ENCODE results near the gene ADPRHL1.
"Not testable (repeated sequence)": the region's sequence is repeated elsewhere in the genome, so short reads cannot be mapped to it uniquely, and the experiment has no call there.

- TF ChIP-seq, protein P1, sequence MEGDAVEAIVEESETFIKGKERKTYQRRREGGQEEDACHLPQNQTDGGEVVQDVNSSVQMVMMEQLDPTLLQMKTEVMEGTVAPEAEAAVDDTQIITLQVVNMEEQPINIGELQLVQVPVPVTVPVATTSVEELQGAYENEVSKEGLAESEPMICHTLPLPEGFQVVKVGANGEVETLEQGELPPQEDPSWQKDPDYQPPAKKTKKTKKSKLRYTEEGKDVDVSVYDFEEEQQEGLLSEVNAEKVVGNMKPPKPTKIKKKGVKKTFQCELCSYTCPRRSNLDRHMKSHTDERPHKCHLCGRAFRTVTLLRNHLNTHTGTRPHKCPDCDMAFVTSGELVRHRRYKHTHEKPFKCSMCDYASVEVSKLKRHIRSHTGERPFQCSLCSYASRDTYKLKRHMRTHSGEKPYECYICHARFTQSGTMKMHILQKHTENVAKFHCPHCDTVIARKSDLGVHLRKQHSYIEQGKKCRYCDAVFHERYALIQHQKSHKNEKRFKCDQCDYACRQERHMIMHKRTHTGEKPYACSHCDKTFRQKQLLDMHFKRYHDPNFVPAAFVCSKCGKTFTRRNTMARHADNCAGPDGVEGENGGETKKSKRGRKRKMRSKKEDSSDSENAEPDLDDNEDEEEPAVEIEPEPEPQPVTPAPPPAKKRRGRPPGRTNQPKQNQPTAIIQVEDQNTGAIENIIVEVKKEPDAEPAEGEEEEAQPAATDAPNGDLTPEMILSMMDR (IDR thresholded peaks at IDR 0.05; ENCODE audit: low read depth, low read length), result not testable (repeated sequence)
- TF ChIP-seq POLR2A (IDR thresholded peaks at IDR 0.05; ENCODE audit: extremely low read depth, insufficient read length), result not testable (repeated sequence)
Observed at GRCh38 chr13:113368353-113368752, 84.9 kb downstream of the ADPRHL1 start.

Measured in NB4 (cell line).